Measurements from ENCODE around the gene ACAN. TPM values are rescaled to one million over a fixed set of nuclear protein-coding genes. Genes with fewer than 3 reads are reported as not detected.

Gene ACAN
- total RNA-seq, 1 experiment from 2014 or later = not detected

DNA sequence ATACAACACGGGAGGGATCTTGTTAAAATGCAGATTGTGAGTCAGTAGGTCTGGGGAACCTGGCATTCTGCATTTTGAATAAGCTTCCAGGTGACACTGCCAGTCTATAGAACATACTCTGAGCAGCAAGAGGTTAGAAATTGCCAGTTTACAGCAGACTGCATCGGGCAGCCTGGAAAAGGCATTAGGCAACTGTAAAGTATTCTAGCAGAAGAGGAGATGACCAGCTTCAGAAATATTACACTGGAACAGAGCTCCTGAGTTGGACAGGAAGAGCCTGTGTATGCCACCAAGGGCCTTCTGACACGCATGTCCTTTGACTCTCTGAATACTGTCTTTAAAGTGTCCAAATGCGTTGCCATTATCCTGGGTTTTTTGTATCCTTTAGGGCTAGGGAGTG, 2.5 kb upstream of the ACAN start:
- DNase-seq (ENCODE audit: low spot score) = no peak

DNA sequence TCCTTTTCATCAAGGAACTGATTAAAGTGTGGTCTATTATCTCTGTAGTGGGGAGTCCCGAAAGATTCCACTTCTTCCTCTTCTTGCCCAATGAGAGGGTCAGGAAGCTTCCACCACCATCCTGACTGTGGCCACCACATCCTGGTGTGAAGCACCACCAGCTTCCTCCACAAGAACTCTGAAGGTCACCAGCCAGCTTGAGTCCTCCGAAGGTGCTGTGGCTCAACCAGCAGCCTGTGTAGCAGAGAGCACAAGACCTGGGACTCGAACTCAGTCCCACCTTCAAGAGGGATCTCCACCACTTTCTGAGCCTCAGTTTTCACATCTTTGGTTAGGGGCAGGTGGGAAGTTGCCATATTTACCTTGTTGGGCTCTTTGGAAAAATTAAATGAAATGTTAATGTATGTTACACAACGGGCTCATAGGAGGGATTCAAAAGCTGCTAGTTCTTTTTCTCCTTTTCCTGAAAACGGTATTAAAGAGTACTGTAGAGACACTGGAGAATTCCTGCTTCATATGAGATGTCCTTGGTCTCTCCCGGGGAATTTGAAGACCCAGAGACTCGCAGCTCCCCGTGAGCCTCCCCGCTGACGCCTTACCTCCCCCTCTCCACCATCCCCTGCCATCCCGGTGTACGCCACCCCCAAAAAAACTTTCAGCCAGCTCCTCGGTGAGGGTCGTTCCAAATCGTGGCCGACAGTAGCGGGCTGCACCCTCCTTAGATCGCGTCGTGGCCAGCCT, 816 bp upstream of the ACAN start:
- no peak for DNase-seq (ENCODE audit: low spot score)

- DNase-seq (ENCODE audit: low spot score) = no peak
These were observed 320 bp upstream of the ACAN start for GRCh38 chr15:88802991-88803240.

- DNase-seq (ENCODE audit: low spot score) = no peak
These were observed 648 bp downstream of the ACAN start for GRCh38 chr15:88803920-88804247.

DNA sequence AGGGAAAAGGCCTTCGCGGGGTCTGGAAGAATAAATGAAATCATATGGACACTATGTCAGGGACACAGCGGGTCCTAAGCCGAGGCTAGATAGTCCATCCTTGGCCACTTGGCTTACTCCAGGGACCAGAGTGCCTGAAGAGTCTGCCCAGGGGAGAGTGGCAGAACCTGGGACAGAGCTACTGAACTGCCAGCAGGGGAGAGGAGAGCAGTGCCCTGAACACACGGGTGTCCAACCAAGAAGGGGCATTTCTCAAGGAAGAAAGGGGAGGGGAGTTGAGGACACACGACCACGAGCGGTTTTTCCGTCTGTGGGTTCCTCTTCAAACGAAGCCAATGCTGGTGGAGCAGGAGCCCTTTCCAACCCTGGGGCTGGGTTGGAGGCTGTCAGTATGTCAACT, 1.0 kb downstream of the ACAN start:
- DNase-seq (ENCODE audit: low spot score) = no peak

- DNase-seq (ENCODE audit: low spot score) = no peak
These were observed 2.0 kb downstream of the ACAN start for GRCh38 chr15:88805031-88805780.

DNA sequence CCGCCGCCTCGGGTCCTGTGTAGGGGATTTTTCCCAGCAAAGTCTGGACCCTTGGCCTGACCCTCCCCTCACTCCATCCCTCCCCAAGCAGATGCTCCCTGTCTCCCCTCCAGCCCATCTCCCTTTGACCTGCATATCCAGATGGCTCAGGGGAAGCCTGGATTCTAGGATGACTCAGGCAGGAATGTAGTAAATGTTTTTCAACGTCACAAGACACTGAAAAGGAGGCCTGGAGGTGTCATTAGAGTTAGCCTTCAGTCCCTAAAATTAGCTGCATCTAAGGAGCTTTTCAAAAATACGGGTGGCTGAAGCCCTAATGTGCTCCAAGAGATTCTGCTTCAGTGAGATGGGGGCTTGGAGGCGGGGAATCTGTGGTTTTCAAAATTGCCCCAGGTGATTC, 7.2 kb downstream of the ACAN start:
- DNase-seq (ENCODE audit: low spot score) = no peak

- no peak for DNase-seq (ENCODE audit: low spot score)
These were observed 8.9 kb downstream of the ACAN start for GRCh38 chr15:88812133-88812532.

GRCh38 chr15:88813960-88814359, 10.7 kb downstream of the ACAN start:
- DNase-seq (ENCODE audit: low spot score) = no peak

DNA sequence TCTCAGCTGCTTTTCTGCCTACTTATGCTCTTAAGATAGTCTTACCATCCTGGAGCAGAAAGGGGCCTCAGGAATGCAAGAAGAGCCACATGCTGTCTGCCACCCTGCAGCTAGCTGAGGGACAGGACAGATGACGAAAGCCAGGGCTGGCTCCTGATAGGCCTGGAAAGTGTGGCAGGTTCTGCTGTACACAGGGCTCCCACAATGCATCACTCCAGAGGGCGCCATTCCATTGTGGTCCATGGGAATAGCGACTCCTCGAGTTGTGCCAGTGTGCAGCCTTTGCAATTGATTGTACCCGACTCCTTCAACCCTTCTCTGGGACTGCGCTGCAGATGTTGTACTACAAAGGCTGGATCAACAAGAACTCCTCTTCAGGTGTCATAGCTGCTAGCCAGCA, 11.2 kb downstream of the ACAN start:
- peak; percentile 12 for DNase-seq (ENCODE audit: low spot score)

- DNase-seq (ENCODE audit: low spot score) = no peak
These were observed 15.7 kb downstream of the ACAN start for GRCh38 chr15:88818920-88819319.

DNA sequence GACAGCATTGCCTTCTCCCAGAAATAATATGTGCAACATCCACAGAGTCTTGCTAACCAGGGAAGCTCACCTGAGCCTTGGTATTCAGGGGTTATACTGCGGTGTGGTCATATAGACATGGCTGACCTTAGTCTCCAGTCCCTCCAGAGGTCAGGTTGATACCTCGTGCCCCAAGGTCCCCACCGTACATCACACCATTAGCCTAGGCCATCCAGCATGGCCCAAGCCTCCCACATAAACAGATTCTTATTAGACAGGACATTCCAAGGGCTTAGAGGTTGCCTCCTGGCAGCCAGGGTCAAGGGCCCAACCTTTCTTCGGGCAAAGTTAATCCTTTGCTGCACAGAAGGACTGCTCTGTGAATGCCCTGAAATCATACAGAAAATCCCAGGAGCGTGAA, 18.8 kb downstream of the ACAN start:
- no peak for DNase-seq (ENCODE audit: low spot score)

DNA sequence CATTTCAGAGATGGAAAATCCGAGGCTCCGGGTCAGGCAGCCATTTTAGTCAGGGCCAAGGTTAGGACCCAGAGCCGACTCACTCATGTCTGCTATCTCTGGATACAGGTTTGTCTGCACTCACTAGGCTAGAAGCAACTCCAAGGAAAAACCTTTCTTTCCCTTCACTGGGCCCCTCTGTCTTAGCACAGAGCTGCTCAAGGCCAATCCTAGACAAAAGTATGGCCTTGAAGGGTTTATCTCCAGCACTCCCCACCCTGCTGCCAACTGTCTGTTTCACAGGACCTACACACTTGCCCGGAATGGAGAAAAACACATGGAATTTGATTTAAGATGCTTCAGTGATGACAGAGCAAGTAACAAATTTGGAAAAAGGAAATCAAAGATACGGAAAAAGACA, 25.6 kb downstream of the ACAN start:
- DNase-seq (ENCODE audit: low spot score) = no peak

DNA sequence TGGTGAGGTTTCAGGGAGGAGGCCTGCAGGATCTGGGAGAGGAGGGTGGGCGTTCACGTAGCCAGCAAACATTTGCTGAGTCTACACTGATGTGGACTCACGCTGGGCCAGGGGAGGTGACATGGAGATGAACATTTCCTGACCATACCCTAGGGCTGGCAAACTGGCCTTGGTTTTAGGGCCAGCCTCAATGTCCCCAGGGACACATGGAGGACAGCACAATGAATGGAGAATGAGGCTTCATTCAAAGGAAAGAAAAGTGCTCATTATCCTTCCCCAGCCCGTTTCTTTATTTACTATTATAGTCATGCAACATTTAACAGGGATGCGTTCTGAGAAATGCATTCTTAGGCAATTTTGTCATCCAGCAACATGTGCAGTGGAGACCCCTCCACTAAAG, 26.8 kb downstream of the ACAN start:
- no peak for DNase-seq (ENCODE audit: low spot score)

DNA sequence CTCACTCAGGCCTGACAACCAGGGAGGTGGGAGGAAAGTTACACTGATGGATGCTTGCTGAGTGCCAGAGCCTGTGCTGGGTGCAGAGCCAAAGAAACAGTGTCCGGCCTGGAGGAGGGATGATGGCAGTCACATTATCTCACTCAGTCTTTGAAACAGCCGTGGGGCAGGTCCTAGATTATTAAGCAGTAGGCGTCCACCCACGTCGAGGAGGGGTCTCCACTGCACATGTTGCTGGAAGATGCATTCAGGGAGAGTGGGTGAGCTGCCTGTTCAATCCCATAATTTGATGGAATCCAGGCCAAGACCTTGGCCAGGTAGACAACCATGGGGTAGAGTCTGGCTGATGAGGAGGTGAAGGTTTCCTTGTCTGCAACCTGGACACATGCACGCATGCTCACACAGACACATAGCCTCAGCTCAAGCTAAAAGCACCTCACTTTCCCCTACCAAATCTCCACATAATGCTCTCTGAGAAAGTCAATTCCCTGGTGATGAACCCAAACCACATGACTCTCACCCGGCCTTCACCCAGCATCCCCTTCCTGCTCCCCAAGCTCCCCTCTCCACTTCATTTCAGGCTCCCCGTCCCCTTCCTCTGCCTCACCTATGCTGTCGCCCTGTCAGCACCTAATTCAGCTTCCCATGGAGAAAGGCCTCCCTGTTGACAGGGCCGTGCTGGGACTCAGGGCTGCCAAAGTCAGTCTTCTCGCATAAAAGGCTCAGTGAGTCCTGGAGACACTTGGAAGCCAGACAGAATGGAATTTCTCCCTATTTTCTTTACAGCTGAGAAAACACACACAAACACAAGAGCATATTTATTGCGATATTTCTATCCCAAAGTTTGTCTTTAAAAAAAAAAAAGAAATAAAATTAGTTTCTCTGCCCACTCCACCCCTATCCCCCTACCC, 29.8 kb downstream of the ACAN start:
- no peak for DNase-seq (ENCODE audit: low spot score)

- DNase-seq (ENCODE audit: low spot score) = no peak
These were observed 30.5 kb downstream of the ACAN start for GRCh38 chr15:88833731-88834100.

DNA sequence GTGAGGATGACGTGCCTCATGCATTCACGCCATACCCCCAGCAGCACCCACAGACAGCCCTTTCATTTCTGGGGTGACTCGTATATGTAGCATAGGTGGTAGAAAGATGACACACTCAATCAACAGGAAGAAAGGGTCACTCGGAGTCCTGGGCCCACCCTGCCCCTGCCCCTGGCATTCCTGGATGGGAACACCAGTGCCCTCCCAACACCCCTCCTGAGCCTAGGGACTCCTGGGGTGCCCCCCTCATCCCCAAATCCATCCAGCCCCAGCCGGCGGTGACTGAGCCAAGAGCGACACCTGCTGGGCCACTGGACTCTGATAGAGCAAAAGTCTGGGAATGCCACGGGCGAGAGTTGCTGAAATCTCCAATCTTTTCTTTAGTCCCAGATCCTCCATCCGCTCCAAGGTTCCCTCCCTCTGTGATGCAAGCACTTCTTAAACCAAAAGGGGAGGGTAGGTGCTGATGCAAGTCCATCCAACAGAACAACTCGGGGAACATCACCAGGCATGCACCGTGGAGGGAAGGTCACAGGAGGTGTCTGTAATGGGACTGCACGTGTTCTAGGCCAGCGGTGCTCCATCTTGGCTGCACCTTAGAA, 31.1 kb downstream of the ACAN start:
- peak; percentile 69 for DNase-seq (ENCODE audit: low spot score)

GRCh38 chr15:88835119-88835518, 31.9 kb downstream of the ACAN start:
- DNase-seq (ENCODE audit: low spot score) = no peak

DNA sequence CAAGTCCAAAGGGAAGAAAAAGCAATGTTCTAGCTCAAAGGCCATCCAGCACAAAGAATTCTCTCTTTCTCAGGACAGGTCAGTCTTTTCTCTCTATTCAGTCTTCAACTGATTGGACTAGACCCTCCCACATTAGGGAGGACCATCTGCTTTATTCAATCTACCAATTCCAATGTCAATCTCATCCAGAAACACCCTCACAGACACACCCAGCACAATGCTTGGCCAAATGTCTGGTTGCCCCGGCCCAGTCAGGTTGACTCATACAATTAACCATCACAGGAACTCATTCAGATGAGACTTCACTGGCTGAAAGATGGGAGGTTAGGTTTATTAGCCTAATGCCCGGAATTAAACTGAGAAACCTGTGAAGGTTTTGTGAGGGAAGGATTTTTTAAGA, 32.4 kb downstream of the ACAN start:
- no peak for DNase-seq (ENCODE audit: low spot score)

GRCh38 chr15:88838667-88839066, 35.4 kb downstream of the ACAN start:
- no peak for DNase-seq (ENCODE audit: low spot score)

DNA sequence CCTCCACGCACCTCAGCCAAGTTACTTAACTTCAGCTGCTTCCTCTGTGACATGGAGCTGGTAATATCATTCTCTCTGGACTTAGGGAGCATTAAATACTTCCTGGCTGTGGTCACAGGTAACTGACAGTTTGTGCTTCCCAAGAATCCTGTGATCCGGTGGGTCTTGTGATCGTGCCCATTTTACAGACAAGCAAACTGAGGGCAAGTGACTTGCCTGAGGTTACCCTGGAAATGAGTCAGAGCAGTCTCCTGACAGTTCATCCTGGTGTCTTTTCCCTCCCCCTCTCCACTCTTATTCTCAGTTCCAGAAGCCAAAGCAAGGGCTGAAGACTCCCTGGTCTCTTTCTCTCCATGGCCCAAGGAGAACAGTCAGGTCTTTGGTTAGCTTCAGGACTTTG, 35.9 kb downstream of the ACAN start:
- no peak for DNase-seq (ENCODE audit: low spot score)

GRCh38 chr15:88839961-88840360, 36.7 kb downstream of the ACAN start:
- DNase-seq (ENCODE audit: low spot score) = no peak
